Smooth muscle cell (in vitro differentiated cells): ENCODE data around the gene PNMA1. TPM values are rescaled to one million over a fixed set of nuclear protein-coding genes. Genes with fewer than 3 reads are reported as not detected.

Experiments
- DNase-seq: peaks from one replicate; lab custom pipeline; 2025; ENCODE audit not compliant: unreplicated experiment; lab: John Stamatoyannopoulos, UW
- H2AFZ ChIP-seq: fragments of 200-600 bp; sonication (generic); 2 replicates; pipeline ENCODE4 v1.6.0; 2016; ENCODE audit warnings: antibody characterized with exemption, low read depth, mild to moderate bottlenecking
- H3F3A ChIP-seq: fragments of 200-600 bp; sonication (generic); 2 replicates; pipeline ENCODE4 v1.6.0; 2017; ENCODE audit warnings: antibody characterized with exemption, low read depth
- H3K27ac ChIP-seq: fragments of 200-600 bp; sonication (generic); 2 replicates; pipeline ENCODE4 v1.5.1; 2016; ENCODE audit warnings: low read depth, mild to moderate bottlenecking
- H3K27me3 ChIP-seq: fragments of 200-600 bp; sonication (generic); 2 replicates; pipeline ENCODE4 v1.6.1; 2016; ENCODE audit warnings: low read depth, mild to moderate bottlenecking
- H3K36me3 ChIP-seq: fragments of 200-600 bp; sonication (generic); 2 replicates; pipeline ENCODE4 v1.5.1; 2016; ENCODE audit warnings: low read depth
- H3K4me1 ChIP-seq: fragments of 200-600 bp; sonication (generic); 2 replicates; pipeline ENCODE4 v1.5.1; 2016; ENCODE audit warnings: low read depth
- H3K4me2 ChIP-seq: fragments of 200-600 bp; sonication (generic); 2 replicates; pipeline ENCODE4 v1.6.0; 2016; ENCODE audit warnings: mild to moderate bottlenecking
- H3K4me3 ChIP-seq: fragments of 200-600 bp; sonication (generic); 2 replicates; pipeline ENCODE4 v1.5.1; 2016; ENCODE audit warnings: mild to moderate bottlenecking
- H3K79me2 ChIP-seq: fragments of 200-600 bp; sonication (generic); 2 replicates; pipeline ENCODE4 v1.6.0; 2016; ENCODE audit warnings: low read depth, mild to moderate bottlenecking
- H3K9ac ChIP-seq: fragments of 200-600 bp; sonication (generic); 2 replicates; pipeline ENCODE4 v1.6.0; 2016; ENCODE audit warnings: low read depth
- H3K9me3 ChIP-seq: fragments of 200-600 bp; sonication (generic); replicated peaks from 2 replicates; pipeline ENCODE4 v1.5.1; 2016; ENCODE audit warnings: low read depth
- H4K20me1 ChIP-seq: fragments of 200-600 bp; sonication (generic); 2 replicates; pipeline ENCODE4 v1.6.0; 2016; ENCODE audit warnings: low read depth
- CTCF ChIP-seq: fragments of 200-600 bp; sonication (generic); IDR thresholded peaks from 2 replicates; pipeline ENCODE4 v1.5.1; 2017; ENCODE audit warnings: borderline replicate concordance, mild to moderate bottlenecking, antibody characterized with exemption; ENCODE audit not compliant: insufficient read depth, poor library complexity, severe bottlenecking
- WGBS: methylation state at CpG from one replicate; pipeline ENCODE4 v1.1.7; 2016; ENCODE audit warnings: low lambda C conversion rate; 5-methylcytosine and 5-hydroxymethylcytosine counted together
- polyA plus RNA-seq: library from polyadenylated mRNA; unstranded; fragments of >200 nt; fragmentation: Nextera tagmentation; extraction: Ambion mirVana; gene quantifications from 2 replicates; pipeline ENCODE4 v1.2.1, GENCODE V29; 2016
- total RNA-seq: library from RNA; depleted of rRNA; stranded (reverse); fragments of >200 nt; gene quantifications from 2 replicates; pipeline ENCODE4 v1.2.3, GENCODE V29; 2014

Gene PNMA1
- total and polyA plus RNA-seq, 2 experiments from 2014 or later = 22.4 to 52.7 TPM

- Histone ChIP-seq H3K9me3 (no peaks in the 10 kb centered on the region), H3K4me3 (no peak overlapping the region), H3K27ac (no peak overlapping the region), H3K9ac (no peak overlapping the region), H4K20me1 (peaks cover 99% of the 10 kb centered on the region), H3K4me2 (no peak overlapping the region), H3K79me2 (peaks cover 99% of the 10 kb centered on the region), H3K4me1 (peaks cover 30% of the 10 kb centered on the region), H3K27me3 (no peaks in the 10 kb centered on the region), H3F3A (peaks cover 6% of the 10 kb centered on the region), H2AFZ (no peak overlapping the region), H3K36me3 (no peaks in the 10 kb centered on the region)
- no peak for TF ChIP-seq CTCF
- no peak for DNase-seq
- WGBS = 83% methylated on average over 7 of the region's 7 CpGs
Measured at GRCh38 chr14:73751157-73751691, 37.0 kb upstream of the PNMA1 start.

- H3K27me3 ChIP-seq = no peaks in the 10 kb centered on the region
Measured at GRCh38 chr14:73750531-73750901, 36.3 kb upstream of the PNMA1 start.

GRCh38 chr14:73749706-73750530 lies 35.7 kb upstream of the PNMA1 start:
- no peak overlapping the region for H3K4me3 ChIP-seq
- H3K27me3 ChIP-seq = no peaks in the 10 kb centered on the region
- peaks cover 26% of the 10 kb centered on the region for H3K4me1 ChIP-seq
- H4K20me1 ChIP-seq = peaks cover 99% of the 10 kb centered on the region
- no peak overlapping the region for H3K27ac ChIP-seq
- WGBS = 66% methylated on average over 11 of the region's 11 CpGs
- H3F3A ChIP-seq = no peaks in the 10 kb centered on the region
- DNase-seq = no peak
- TF ChIP-seq CTCF = no peak
- no peak overlapping the region for H2AFZ ChIP-seq
- no peaks in the 10 kb centered on the region for H3K9me3 ChIP-seq
- no peak overlapping the region for H3K9ac ChIP-seq
- peaks cover 99% of the 10 kb centered on the region for H3K79me2 ChIP-seq
- no peak overlapping the region for H3K4me2 ChIP-seq
- H3K36me3 ChIP-seq = no peaks in the 10 kb centered on the region

More at GRCh38 chr14:73750531-73750901, 36.3 kb upstream of the PNMA1 start:
- Histone ChIP-seq H3K4me3 (no peak overlapping the region), H3K9ac (no peak overlapping the region), H3F3A (peaks cover under 1% of the 10 kb centered on the region), H3K9me3 (no peaks in the 10 kb centered on the region), H3K27ac (no peak overlapping the region), H3K79me2 (peaks cover 99% of the 10 kb centered on the region), H3K4me2 (no peak overlapping the region), H3K36me3 (no peaks in the 10 kb centered on the region), H4K20me1 (peaks cover 99% of the 10 kb centered on the region), H2AFZ (no peak overlapping the region), H3K4me1 (peaks cover 32% of the 10 kb centered on the region)
- TF ChIP-seq CTCF = no peak
- DNase-seq = no peak
- 91% methylated on average over 3 of the region's 3 CpGs for WGBS
